NCI-H1417 treated with DMSO at 0.1 percent for 48 hours (cell line): ENCODE data around the gene WFS1.

Source experiments
- DNase-seq: peaks from one replicate; lab custom pipeline; 2025; lab: John Stamatoyannopoulos, UW

WFS1 gene

DNA sequence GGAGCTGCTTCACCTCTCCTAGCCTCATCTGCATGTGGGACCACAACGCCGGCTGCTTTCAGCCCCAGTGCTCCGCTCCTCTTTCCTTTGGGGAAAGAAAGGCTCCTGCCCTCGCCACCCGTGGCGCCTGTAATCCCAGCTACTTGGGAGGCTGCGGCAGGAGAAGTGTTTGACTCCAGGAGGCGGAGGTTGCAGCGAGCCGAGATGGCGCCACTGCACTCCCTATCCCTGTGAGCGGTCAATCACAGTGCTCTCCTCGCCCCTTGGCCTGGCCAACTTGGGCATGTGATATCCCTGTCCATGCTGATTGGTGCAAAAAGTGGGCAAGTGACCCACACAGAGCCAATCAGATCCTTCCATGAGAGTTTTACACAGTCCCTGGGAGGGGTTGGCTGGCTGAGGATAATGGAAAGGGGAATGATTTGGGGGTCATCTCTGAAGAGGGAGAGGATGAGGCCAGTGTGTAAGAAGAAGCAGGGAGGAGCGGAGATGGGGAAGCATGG, 56.2 kb downstream of the WFS1 start:
- no peak for DNase-seq

DNA sequence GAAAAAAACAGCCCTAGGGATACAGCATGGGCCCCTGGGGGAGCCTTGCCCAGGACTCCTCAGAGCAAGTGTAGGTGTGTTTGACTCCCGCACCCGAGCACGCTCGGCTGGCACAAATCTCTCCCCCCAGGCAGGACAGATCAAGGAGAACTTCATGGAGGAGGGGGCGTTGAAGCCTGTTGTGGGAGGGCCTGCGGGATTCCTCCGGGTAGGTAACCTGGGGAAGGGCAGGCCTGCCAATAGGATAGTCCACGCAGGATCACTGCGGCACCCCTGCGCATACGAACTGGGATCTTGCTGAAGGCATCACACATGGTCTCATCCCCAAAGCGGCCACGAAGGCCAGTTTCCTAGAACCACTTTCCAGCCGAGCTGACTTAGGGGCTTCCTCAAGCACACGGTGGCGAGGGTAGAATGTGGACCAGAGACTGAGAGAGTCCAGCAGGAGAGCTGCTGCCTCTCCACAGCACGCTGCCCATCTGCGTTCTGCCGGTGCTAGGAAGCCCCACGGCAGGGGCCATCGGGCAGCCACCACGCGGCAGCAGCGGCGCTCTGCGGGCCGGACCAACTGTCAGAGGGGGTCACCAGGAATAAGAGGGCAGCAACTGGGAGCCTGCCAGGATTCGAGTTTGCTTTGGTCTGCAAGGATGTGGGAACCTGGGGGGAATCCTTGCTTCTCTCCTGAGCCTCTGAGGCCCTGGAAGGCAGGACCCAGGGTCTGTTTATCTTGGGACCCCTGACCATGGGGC, 56.8 kb downstream of the WFS1 start:
- no peak for DNase-seq

DNA sequence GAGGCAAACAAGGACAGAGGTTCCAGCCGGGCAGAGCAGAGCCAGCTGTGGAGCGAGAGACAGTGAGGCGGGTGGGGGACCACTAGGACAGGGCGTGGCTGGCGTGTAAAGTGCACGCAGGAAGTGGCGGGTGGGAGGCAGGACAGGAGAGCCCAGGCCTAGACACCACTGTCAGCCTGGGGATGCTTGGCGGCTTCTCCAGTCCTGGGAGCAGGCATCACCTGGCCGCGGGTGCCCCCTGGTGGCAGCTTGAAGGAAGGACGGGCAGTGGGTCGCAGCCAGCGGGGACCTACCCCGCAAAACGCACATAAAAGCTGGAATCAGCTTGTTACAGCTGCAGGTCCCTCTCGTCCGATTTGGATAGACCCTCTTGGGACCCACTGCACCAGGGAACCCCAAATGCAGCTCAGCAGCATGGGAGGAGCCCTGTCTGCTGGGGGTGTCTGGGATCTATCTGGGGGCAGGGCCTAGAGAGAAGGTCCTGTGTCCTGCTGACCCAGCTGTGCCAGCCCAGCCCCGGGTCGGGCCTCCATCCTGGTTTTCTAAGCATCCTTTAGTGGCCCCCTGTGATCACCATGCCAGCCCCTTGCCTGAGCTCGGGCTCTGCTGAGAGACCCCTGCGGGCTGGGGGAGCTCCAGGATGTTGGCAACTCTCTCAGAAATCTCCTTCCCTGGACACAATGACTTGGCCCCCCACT, 57.7 kb downstream of the WFS1 start:
- DNase-seq: no peak

DNA sequence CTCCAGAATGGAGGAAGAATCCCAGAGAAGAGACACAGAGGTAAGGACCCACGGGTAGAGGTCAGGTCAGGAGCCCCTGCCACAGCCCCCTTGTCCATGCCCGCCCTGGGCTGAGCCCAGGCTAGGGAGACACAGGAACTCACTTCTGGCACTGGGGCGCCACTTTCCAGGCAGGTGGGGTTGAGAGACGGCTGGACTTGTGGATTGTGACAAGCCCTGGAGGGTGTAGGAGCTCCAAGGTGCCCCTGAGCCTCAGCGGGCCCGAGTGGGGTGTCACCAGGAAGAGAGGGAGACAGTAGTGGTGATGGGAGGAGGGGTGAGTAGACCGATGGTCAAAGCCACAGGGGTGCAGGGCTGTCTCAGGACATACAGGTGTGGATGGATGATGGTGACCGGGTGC, 58.9 kb downstream of the WFS1 start:
- DNase-seq: no peak

DNA sequence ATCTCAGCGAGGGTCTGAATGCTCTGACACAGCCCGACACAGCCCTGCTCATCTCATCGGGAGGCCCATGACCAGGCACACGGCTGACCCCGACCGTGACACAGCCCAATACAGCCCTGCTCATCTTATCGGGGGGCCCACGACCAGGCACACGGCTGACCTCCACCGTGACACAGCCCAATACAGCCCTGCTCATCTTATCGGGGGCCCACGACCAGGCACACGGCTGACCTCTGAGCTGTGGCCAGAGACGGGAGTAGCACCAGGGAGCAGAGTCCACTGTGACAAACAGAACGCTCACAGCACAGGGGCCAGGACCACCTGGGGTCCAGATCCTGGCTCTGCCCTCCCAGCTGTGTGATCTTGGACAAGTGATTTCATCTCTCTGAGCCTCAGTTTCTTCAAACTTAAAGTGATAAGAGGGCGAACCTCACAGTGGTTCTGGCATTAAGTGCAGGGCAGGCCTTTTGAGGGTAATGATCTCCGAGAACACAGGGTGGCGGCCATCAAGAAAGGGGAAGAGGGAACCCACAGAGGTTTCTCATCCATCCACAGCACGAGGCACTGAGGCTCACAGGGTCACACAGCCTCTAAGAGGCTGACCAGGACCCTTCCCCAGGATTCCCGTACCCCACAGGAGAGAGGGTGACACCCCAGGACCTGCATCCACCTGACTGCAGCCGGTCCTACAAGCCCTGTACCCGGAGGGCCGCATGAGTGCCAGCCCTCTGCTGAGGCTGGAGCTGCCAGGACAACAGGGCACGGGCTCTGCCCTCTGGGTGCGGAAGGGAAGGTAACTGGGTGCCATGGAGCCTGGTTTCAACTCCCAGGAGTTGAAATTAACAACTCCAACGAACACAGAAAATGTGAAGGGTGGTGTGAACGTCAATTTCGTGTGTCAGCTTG, 60.1 kb downstream of the WFS1 start:
- no peak for DNase-seq

DNA sequence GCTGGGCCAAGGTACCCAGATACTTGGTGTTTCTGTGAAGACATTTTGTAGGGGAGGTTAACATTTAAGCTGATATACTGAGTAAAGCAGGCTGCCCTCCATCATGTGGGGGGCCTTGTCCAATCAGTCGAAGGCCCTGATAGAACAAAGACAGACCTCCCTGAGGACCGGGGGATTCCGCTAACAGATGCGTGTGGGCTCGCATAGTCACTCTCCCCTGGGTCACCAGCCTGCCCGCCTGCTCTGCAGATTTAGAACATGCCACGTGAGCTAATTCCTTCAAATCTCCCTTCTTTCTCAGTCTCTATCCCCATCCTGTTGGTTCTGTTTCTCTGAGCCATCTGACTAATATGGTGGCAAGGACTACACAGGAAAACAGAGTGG, 60.7 kb downstream of the WFS1 start:
- no peak for DNase-seq

DNA sequence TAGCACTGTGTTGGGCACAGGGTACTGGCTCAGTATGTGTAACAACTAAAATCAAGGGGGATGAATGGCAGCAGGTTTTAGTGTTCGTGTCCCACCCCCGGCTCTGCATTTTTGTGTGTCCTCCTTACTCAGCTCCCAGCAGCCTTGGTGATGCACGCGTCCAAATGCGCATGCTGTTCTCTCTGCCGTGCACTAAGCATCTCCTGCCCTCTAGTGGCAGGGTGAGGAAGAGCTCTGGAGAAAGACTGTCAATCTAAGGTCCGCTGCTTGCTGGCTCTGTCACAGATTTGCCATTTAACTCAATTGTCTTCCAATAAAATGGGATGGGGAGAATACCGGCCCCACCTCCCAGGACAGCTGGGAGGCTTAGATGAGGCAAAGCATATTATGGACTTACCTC, 61.4 kb downstream of the WFS1 start:
- no peak for DNase-seq

DNA sequence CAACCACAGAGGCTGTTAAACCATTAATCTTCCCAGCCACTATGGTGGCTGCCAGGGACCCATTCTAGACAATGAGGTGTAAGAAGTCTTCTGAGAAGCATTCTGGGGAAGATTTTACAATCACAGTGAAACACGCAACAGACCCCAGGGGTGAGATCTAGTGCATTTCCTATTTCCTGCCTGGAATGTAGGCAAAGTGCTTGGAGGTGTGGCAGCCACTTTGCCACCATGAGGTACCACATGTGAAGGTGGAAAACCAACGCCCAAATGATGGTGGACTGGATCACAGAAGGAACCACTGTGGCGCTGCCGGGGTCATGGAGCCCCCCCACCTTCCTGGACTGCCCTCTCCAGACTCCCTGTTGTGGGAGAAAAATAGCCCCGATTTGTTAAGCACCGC, 61.8 kb downstream of the WFS1 start:
- DNase-seq: no peak

DNA sequence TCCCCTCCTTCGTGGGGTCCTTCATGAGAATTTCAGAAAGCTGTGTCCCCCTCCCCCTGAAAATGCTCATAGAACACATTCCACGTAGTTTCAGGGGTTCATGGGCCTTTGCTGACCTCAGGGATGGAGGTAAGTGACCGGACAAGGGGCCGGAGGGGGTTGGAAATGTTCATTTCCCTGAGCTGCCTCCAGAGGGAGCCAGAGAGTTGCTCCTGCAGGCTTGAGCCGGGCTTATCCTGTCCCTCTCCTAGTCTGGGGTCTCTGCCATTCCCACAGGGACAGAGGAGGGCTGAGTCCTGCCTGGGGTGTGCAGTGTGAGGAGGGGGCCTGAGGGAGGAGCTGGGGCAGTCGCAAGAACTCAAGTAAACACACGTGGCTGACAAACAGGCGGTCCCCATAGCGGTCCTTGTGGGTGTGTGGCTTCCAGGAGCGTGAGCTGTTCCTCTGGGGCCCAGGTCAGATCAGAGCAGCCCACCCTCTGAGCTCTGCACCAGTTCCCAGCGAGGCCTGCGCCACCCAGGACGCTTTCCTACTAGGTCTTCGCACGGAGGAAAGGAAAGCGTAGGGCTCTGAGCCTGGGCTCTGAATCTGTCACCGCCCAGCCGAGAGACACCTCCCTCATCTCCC, 62.5 kb downstream of the WFS1 start:
- no peak for DNase-seq

DNA sequence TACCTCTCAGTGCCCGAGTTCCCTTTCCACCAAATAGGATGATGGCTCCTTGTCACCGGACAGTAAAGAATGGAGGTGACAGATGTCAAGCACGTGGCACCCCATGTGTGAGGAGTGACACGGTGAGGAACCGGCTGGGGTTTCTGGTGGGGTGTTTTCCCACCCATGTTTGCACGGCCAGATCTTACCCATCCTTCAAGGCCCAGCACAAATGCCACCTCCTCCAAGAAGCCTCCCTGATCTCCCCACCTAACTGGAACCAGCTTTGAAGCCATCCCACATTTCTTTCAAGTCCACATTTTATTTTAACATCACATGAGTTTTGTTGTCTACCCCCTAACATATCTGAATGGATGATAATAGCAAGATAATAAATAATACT, 63.0 kb downstream of the WFS1 start:
- no peak for DNase-seq

DNA sequence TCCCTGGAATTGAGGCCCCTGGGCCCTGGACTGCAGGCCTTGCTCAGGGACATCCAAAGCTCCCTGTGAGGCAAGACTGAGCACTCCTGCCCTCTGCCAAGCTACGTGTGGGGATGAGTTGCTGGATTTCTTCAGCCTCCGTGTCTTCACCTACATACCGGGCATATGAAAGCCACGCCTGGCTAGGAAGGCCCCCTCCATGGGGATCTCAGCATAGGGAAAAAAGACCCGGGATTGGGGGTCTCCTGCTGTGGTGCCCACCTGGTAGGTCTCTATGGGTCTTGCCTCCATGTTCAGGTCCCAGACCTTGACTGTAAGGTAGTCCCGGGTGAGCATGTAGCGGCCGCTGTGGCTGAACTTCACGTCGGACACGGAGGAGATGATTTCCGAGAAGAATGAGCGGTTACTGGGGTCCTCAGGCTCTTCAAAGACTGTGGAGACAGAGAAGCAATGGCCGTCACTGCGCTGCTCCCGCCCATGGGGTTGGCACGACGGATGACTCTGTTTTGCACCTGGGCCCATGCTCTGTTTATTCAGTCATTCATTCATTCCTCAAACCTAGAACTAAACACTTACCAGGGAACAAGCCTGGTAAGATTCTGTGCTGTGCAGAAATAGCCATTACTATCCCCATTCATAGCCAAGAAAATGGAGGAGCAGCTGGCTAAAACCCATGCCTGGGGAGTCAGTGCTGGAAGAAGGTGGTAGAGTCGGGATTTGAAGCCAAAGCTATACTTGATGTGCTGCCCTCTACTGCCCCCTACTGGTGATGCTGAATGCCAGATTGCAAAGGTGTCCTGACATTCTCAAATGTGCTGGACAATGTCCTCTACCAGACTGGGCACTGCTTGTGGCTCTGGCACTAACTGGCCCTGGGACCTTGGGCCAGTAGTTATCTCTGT, 63.9 kb downstream of the WFS1 start:
- DNase-seq: no peak

DNA sequence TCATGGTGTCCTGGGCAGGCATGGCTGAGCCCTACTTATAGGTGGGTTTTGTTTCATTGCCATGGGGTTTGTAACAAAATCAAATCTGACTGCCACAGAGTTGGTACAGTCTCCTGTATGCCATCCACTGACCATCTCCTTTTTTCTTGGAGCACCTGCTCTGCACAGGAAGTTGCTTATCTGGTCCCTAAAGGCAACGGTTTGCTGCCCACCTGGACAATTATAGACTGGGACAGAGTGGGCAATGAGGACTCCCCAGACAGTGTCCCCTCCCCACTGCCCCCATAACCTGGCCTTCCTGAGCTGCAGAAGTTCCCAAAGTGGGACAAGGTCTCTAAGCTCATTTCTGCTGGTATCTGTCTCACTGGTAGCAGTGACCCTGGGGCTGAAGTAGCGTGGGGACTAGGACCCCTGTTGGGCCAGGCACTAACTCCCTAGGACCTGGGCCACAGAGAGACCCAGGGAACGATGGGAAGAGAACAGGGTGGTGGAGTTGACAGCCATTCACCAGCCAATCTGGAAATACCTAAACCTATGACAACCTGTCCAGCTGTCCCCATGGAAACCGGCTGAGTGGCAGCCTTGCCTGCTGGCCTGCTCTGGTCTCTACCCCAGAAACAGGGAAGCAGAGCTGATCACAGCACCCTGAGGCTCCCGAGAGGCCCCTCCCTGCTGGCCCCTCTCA, 64.7 kb downstream of the WFS1 start:
- no peak for DNase-seq

DNA sequence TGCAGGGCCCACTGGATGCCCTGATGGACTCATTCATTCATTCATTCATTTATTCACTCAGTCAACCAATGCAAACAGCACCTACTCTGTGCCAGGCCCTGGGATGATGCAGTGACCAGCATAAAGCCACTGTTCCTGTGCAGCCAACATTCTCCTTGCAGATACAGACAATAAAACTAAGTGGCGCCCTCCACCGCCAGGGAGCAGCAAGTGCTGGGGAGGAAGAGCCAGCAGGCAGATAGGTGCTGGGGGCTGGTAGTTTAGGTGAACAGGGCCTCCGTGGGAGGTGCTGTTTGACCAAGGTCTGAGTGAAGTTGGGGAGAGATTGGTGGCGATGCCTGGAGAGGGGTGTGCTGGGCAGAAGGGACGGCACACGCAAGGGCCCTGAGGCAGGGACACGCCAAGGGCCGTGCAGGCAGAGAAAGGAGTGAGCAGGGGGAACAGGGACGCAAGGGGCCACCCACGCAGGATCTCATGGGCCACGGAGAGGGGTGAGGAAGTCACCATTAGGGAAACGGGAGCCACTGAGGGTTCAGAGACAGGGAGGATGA, 65.5 kb downstream of the WFS1 start:
- no peak for DNase-seq

DNA sequence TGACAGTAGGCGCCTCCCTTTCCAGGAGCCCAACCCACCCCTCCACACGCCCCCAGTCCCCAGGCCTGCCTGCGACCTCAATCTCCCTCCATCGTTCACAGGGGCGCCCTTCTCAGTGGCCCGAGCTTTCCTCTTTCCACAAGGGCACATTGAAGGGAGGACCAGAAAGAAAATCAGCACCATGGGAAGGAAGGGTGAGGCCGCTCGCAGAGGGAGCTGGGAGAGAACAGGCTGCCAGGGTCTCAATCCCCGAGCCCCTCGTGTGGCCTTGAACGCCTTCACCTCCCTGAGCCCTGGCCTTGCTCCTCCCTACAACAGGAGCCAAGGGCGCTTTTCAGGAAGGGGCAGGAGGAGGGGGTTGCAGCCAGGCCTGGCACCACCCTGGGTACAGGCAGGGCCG, 66.5 kb downstream of the WFS1 start:
- no peak for DNase-seq

DNA sequence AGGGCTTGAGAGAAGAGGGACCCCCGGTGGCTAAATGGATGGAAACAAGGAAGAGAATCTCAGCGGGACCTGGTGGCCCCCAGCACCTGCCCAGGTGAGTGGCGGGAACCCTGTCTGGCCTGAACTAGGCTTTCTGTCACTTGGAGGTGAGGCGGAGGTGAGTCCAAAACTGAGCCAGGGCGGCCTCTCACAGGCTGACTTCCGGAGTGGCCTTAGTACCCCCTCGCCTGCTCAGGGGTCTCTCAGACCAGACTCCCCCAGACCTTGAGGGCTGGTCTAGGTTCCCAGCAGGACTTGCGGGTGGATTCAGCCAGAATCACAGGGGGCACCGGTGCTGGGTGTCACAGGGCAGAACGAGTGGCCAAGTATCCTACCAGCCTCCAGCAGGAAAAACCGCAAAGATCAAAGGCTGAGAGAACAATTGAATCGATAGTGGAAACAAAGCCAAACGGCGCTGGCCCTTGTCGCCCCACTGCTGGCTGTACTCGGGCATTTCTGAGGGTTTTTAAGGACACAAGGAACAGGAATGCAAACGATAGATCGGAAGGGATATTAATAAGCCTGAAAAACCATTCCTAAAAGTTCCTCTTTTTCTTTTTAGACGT, 67.8 kb downstream of the WFS1 start:
- DNase-seq: no peak

DNA sequence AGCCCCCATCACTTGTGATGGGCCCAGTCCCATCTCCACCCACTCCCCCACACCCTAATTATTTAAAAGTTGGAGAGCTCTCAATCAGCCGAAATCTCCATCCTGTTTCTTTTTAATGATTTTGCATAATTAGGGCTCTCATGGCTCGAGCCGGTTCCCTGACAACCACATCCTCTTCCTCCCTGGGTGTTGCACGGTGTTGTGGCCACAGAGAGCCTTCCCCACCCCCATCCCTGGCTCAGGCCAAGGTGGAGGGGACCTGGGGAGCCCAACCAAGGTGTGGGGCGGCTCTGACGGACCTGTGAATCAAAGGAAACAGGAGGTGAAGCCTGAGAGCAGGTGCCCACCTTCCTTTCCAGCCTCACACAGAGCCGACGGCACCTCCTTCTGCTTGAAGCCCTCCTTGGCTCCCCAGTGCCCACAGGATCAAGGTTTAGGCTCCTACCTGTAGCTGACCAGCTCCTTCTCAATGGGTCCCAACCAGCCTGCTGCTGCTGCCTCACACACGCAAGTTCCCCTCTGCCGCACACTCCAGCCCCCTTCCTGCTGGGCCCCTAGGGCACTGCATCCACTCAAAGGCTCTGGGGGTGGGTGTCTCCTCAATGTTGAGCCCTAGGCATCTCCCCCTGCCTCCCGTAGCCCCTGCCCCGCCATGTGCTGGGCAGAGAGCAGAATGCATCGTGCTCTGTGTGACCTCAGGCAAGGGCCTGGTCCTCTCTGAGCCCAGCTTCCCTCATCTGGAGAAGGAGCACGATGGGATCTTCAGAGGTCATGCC, 68.7 kb downstream of the WFS1 start:
- DNase-seq: no peak

DNA sequence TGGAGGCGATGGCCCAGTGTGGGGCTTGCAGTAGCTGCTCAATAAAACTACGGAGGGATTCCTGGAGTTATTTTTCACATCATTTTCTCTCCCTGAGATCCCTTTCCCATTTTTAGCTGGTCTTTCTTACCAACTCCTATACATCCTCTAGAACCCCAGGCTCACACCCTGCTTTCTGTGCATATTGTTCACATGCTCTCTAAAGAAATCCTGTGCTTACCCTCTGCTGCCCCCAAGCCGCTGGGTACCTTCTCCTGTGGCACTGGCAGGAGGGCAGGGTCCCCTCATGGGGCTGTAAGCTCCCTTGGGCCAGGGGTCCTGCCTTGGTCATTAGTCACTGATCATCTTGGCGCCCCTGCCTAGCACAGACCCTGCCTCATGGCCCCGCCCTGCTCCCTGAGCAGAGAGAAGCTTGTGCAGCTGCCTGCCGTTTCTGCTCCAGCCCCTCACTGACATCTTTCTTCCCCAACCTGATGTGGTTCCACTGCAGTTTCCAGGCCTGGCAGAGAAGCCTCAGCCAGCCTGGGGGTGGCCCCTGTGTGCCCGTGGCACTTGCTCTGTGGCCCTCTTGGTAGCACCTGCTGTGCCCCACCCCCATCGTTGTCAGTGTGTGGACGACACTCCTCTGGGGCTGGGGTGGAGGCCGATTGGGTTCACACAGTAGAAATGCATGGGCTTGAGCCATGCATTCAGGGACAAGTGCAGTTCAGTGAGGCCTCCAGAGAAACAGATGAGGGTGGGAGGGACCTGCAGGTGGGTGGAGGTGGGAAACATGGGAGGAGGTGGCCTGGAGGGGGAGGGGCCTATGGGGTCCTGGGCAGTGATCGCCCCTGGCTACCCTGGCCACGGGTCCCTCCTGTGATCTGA, 69.5 kb downstream of the WFS1 start:
- DNase-seq: no peak

DNA sequence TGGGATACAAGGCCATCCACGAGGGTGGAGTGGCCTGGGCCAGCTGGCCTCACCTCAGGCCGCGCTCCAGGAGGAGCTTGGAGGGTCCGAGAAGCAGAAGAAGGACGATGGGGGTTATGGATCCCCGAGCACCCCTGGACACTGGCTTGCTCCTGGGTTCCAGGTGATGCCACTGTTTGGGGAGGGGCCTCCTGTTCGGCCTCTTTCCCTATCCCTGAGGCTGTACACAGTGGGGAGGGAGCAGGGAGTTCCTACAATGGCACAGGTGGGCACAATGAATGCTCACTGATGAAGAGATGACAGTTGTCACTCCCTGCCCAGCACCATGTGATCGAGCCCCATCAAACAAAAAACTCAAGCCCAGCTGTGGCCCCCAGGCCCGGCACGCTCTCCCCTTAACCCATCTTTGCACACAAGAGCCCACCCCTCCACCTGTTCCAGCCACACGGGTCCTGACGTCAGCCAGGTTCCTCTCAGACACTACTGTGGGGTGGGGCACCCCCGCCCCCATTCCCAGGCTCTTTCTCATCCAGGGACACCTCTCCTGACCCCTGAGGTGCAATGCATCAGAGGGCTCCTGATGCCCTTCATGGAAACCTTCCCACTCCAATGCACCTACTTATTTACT, 70.3 kb downstream of the WFS1 start:
- no peak for DNase-seq
